Measurements from ENCODE around the gene HLF. TPM values are rescaled to one million over a fixed set of nuclear protein-coding genes. Genes with fewer than 3 reads are reported as not detected.

The HLF gene
- polyA plus RNA-seq, 1 donor from 2014 or later: not detected

- Mint-ChIP-seq H3K4me1 (peaks cover 2 to 6% (median 2%) of the 10 kb centered on the region in 3 donors), H3K27ac (no peak overlapping the region), H3K36me3 (no peaks in the 10 kb centered on the region), H3K4me3 (no peak overlapping the region), H3K9me3 (no peaks in the 10 kb centered on the region), H3K27me3 (peaks cover 6% of the 10 kb centered on the region)
These were observed 35.1 kb downstream of the HLF start for GRCh38 chr17:55299890-55300289.

DNA sequence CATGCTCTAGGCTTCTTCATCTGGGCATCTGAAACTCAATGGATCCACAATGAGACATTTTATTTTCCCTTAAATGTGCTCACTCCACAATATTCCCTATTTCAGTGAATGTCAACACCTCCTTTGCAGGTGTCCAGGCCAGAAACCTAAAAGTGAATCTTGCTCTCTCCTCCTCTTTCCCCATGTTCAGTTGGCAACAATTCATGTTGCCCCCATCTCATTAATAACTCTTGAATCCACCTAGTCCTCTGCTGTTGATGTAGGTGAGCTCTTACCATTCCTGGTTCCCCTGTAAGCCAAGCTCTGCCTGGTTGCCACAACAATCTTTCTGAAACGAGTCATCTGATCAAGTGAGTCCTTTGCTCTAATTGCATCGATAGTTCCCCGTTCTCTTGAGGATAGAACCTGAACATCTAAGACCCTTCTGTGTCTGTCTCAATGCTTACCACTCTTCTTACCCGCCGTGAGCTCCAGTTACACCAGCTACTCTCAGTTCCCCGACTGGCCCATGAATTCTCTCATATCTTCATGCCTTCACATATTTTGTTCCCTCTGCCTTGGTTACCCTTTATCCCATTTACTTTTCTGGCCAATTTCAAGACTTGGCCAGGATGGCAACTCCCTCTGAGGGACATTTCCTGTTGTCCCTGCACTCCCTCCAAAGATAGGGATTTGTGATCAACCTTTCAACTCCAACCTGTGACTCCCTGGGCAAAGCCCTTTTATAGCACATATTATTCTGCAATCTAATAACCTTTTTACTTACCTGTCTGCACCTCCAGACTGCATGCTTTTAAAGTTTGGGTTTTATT is 35.9 kb downstream of the HLF start:
- H3K9me3 Mint-ChIP-seq: no peaks in the 10 kb centered on the region
- H3K4me3 Mint-ChIP-seq: no peak overlapping the region
- no peak overlapping the region for H3K27ac Mint-ChIP-seq
- no peaks in the 10 kb centered on the region for H3K36me3 Mint-ChIP-seq
- H3K27me3 Mint-ChIP-seq: peaks cover 6% of the 10 kb centered on the region
- peaks cover 0 to 2% (median 0%) of the 10 kb centered on the region in 3 donors for H3K4me1 Mint-ChIP-seq

DNA sequence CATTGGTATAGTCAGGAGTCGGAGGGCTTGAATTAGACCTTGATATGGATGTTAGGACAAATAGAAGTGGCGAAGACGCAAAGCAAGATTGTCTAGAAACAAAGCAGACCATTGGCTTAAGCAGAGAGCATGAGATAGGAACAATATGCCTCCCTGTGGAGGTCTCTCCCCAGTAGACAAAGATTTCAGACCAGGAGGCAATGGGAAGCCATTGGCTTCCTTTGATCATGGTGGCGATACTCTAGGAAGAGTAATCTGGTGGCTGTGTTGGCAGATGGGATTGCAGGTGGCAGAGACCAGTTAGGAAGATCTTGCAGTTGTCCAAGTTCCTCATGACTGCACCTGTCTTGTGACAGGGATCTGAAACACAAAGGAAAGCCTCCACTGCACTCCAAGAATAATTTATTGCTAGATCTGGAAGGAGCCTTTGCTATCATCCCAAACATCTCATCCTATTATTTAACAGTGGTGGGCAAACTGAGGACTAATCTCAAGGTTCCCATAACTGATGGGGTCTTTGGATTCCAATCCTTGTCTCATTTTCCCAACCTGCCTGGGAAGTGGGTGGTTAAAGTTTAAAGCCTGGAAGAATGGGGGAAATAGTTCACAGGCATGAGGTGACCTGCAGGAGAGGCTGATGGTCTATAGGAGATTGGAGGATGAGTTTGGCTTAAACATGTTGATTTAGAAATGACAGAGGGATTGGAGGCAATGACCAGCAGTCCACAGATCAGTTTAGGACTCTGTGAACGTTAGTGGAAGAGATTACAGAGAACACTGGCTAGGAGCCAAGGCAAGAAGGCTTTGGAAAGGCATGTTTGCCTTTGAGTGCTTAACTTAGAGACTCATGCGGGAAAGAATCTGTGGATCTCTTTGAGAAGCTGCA is 37.0 kb downstream of the HLF start:
- Mint-ChIP-seq H3K4me3 (no peak overlapping the region), H3K27ac (no peak overlapping the region), H3K9me3 (no peaks in the 10 kb centered on the region), H3K4me1 (peaks cover 0 to 5% (median 0%) of the 10 kb centered on the region in 3 donors), H3K27me3 (peaks cover 6% of the 10 kb centered on the region), H3K36me3 (no peaks in the 10 kb centered on the region)

- peaks cover 6% of the 10 kb centered on the region for H3K27me3 Mint-ChIP-seq
- peaks cover 0 to 5% (median 0%) of the 10 kb centered on the region in 3 donors for H3K4me1 Mint-ChIP-seq
- H3K9me3 Mint-ChIP-seq: no peaks in the 10 kb centered on the region
- no peak overlapping the region for H3K4me3 Mint-ChIP-seq
- no peaks in the 10 kb centered on the region for H3K36me3 Mint-ChIP-seq
- H3K27ac Mint-ChIP-seq: no peak overlapping the region
These were observed 37.6 kb downstream of the HLF start for GRCh38 chr17:55302407-55302787.

- no peak overlapping the region for H3K4me3 Mint-ChIP-seq
- H3K27me3 Mint-ChIP-seq: peaks cover 6% of the 10 kb centered on the region
- peaks cover 0 to 5% (median 0%) of the 10 kb centered on the region in 3 donors for H3K4me1 Mint-ChIP-seq
- no peak overlapping the region for H3K27ac Mint-ChIP-seq
- H3K36me3 Mint-ChIP-seq: peaks cover 3% of the 10 kb centered on the region
- no peaks in the 10 kb centered on the region for H3K9me3 Mint-ChIP-seq
These were observed 38.3 kb downstream of the HLF start for GRCh38 chr17:55303008-55303493.

- peaks cover 0 to 5% (median 0%) of the 10 kb centered on the region in 3 donors for H3K4me1 Mint-ChIP-seq
- H3K9me3 Mint-ChIP-seq: no peaks in the 10 kb centered on the region
- H3K4me3 Mint-ChIP-seq: no peak overlapping the region
- no peak overlapping the region for H3K27ac Mint-ChIP-seq
- H3K36me3 Mint-ChIP-seq: peaks cover 3% of the 10 kb centered on the region
- H3K27me3 Mint-ChIP-seq: peaks cover 6% of the 10 kb centered on the region
These were observed 39.0 kb downstream of the HLF start for GRCh38 chr17:55303701-55304145.

DNA sequence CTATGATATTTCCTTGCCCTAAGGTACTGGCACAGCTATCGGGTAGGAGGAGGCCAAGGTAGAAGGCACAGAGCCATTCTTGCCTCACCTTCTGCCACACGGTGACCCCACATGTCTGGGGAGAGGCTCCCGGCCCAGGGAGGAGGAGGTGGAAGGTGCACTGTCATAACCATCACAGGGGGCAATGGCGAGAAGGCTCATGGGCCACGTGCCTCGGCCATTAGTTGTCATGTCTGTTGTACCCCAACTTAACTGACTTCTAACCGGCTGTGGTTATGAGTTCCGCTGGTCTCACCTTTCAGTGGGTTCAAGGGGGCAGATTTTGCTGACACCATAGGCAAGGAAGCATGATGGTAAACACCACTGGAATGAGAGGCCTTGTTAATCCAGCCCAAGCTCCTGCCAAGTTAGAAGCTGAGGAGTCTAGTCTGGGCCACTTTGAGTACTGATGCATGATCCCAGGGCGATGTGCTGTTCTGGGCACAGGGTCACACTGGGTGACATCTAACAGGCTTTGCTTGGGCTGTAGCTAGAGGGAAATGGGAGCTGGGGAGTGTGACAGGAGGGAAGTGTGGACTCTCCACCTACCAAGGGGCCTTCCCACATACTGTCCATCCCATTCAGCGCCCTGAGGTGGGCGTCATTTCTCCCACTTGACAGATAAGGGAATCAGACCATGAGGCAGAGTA is 39.6 kb downstream of the HLF start:
- H3K36me3 Mint-ChIP-seq: peaks cover 3% of the 10 kb centered on the region
- H3K4me1 Mint-ChIP-seq: peaks cover 0 to 5% (median 0%) of the 10 kb centered on the region in 3 donors
- peaks cover 3% of the 10 kb centered on the region for H3K27me3 Mint-ChIP-seq
- H3K9me3 Mint-ChIP-seq: no peaks in the 10 kb centered on the region
- H3K27ac Mint-ChIP-seq: no peak overlapping the region
- H3K4me3 Mint-ChIP-seq: no peak overlapping the region

DNA sequence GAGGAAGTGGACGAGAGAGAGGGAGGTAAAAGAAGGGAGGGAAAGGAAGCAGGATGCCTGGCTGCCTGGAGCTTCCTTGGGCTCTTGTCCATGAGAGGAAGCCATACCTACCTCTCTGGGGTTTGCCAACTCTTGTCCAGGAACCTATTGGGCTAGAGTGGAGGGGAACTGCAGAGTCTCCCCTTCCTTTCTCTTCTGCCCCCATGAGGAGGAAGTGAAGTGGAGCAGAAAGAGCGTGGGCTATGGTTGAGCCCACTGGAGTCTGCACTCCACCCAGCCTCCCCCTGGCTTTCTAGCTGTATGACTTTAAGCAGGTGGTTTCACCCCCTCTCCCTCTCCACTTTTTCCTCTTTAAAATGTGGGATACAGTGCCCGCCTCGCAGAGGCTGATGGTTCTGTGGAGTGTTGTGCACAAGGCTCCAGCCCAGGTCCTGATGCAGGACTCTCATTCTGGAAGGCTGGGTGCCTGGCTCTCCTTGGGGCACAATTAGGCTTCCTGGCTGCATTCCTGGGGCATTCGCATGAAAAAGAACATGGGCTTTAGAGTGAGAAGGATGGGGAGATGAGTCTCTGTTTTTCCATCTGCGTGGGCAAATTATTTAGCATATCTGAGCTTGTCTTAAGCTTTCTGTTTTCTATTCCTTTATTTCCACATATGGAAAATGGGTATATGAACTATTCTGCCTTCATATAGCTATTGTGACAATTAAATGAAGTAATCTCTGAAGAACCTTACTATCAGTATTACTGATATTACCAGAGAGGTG is 40.7 kb downstream of the HLF start:
- peaks cover 1% of the 10 kb centered on the region for H3K27me3 Mint-ChIP-seq
- H3K36me3 Mint-ChIP-seq: peaks cover 3% of the 10 kb centered on the region
- H3K27ac Mint-ChIP-seq: no peak overlapping the region
- no peak overlapping the region for H3K4me3 Mint-ChIP-seq
- peaks cover 0 to 5% (median 0%) of the 10 kb centered on the region in 3 donors for H3K4me1 Mint-ChIP-seq
- H3K9me3 Mint-ChIP-seq: no peaks in the 10 kb centered on the region

DNA sequence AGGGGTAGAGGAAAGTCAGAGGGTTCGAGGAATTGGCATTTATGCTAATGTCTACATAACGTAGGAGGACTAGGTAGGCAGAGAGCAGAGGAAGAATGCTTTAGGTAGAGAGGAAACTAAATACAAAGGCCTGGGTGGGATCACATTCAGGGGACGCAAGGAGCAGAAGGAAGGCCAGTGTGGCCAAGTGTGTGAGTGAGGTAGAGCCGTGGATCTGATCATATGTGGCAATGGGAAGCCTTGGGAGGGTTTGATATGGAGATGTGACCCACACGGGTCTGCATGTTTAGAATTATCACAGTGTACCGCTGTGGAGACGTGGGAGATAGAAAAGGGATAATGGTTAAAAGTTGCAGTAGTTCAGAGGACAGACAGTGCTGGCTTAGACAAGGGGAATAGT is 43.1 kb downstream of the HLF start:
- Mint-ChIP-seq H3K9me3 (no peaks in the 10 kb centered on the region), H3K36me3 (peaks cover 3% of the 10 kb centered on the region), H3K4me3 (no peak overlapping the region), H3K27ac (no peak overlapping the region), H3K27me3 (peaks cover 1% of the 10 kb centered on the region), H3K4me1 (peaks cover 0 to 5% (median 0%) of the 10 kb centered on the region in 3 donors)

DNA sequence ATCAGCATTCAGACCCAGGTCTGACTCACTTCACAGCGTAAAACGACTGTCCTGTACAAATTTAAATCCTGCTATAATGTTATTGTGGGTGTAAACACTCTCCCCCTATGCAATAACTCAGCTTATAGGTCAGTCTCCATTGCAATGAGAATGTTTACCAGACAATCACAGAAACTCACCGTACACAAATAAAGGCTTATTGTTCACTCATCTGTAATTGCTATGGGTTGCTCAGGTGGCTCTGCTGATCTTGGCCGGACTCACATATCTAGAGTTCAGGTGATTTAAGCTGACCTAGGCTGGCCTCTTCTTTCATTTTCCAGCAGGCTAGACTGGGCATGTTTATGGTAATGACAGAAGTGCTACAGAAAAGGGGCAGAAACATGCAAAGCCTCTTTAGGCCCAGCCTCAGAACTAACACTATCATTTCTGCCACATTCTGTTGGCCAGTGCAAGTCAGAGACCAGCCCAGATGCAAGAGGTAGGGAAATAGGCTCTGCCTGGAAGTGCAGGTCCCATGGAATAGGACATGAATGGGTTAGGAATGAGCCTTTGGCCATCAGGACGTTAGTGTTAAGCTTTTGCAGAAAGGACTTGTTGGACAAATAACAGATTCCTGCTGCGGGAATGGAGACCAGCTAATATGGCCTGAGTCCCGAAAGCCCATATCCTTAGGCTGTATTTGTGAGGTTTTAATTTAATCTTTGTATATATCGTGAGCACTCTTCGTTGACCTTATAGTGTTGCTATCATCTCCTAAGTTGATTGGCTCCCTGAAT is 44.0 kb downstream of the HLF start:
- no peak overlapping the region for H3K27ac Mint-ChIP-seq
- H3K4me1 Mint-ChIP-seq: peaks cover 0 to 3% (median 0%) of the 10 kb centered on the region in 3 donors
- H3K27me3 Mint-ChIP-seq: no peaks in the 10 kb centered on the region
- peak overlapping the region in 1 of 4 donors; percentile 44 for H3K4me3 Mint-ChIP-seq
- H3K9me3 Mint-ChIP-seq: no peaks in the 10 kb centered on the region
- H3K36me3 Mint-ChIP-seq: peaks cover 3% of the 10 kb centered on the region

DNA sequence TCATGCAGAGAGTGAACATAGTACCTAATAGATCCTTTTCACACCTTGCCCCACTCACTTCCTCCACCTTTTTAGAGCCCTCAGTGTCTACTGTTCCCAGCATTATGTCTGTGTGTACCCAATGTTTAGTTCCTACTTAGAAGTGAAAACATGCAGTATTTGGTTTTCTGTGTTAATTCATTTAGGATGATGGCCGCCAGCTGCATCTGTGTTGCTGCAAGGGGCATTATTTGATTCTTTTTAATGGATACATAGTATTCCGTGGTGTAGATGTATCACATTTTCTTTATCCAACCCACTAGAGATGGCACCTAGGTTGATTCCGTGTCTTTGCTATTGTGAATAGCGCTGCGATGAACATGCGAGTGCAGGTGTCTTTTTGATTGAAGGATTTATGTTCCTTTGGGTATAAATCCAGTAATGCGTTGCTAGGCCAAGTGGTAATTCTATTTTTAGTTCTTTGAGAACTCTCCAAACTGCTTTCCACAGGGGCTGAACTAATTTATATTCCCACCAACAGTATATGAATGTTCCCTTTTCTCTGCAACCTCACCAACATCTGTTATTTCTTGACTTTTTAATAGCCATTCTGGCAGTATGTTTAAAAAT is 47.1 kb downstream of the HLF start:
- peaks cover 3% of the 10 kb centered on the region for H3K36me3 Mint-ChIP-seq
- H3K4me3 Mint-ChIP-seq: no peak overlapping the region
- no peak overlapping the region for H3K27ac Mint-ChIP-seq
- no peaks in the 10 kb centered on the region for H3K4me1 Mint-ChIP-seq
- peaks cover 0 to 2% (median 0%) of the 10 kb centered on the region in 3 donors for H3K9me3 Mint-ChIP-seq
- H3K27me3 Mint-ChIP-seq: peaks cover 7% of the 10 kb centered on the region

DNA sequence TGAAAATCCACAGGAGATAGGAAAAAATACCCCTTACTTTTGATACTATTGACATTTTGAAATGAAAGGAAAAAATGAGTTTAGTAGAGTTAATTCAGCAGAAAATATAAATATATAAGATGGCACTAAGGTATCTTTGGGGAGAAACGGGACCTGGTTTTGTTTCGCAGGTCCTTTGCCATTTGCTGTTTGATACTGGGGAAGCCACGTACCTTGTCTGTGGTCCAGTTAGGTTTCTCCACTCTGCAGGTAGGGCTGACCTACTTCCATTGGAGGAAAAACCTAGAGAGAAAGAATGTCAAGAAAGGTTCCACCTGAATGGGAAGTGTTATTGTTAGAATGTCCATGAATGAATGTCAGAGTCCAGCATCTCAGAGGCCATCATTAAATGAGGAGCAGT is 48.1 kb downstream of the HLF start:
- Mint-ChIP-seq H3K4me3 (no peak overlapping the region), H3K36me3 (peaks cover 1% of the 10 kb centered on the region), H3K9me3 (peaks cover 0 to 2% (median 0%) of the 10 kb centered on the region in 3 donors), H3K27me3 (peaks cover 7% of the 10 kb centered on the region), H3K4me1 (no peaks in the 10 kb centered on the region), H3K27ac (no peak overlapping the region)

- no peaks in the 10 kb centered on the region for H3K4me1 Mint-ChIP-seq
- no peak overlapping the region for H3K27ac Mint-ChIP-seq
- peaks cover 7% of the 10 kb centered on the region for H3K27me3 Mint-ChIP-seq
- peaks cover 0 to 2% (median 0%) of the 10 kb centered on the region in 3 donors for H3K9me3 Mint-ChIP-seq
- no peaks in the 10 kb centered on the region for H3K36me3 Mint-ChIP-seq
- no peak overlapping the region for H3K4me3 Mint-ChIP-seq
These were observed 49.5 kb downstream of the HLF start for GRCh38 chr17:55314061-55314783.

Data from IgD-negative memory B cell (primary cell).